ENCODE data around the gene QPRT.

- TF ChIP-seq, protein P1, sequence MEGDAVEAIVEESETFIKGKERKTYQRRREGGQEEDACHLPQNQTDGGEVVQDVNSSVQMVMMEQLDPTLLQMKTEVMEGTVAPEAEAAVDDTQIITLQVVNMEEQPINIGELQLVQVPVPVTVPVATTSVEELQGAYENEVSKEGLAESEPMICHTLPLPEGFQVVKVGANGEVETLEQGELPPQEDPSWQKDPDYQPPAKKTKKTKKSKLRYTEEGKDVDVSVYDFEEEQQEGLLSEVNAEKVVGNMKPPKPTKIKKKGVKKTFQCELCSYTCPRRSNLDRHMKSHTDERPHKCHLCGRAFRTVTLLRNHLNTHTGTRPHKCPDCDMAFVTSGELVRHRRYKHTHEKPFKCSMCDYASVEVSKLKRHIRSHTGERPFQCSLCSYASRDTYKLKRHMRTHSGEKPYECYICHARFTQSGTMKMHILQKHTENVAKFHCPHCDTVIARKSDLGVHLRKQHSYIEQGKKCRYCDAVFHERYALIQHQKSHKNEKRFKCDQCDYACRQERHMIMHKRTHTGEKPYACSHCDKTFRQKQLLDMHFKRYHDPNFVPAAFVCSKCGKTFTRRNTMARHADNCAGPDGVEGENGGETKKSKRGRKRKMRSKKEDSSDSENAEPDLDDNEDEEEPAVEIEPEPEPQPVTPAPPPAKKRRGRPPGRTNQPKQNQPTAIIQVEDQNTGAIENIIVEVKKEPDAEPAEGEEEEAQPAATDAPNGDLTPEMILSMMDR (IDR thresholded peaks at IDR 0.05; ENCODE audit: low read depth, low read length): peak; percentile 25
- TF ChIP-seq POLR2A (IDR thresholded peaks at IDR 0.05; ENCODE audit: extremely low read depth, insufficient read length): peak; percentile 41
- TF ChIP-seq MAX (IDR thresholded peaks at IDR 0.05; ENCODE audit: low read depth, low read length): peak; percentile 79
- TF ChIP-seq MYC (IDR thresholded peaks at IDR 0.05; ENCODE audit: low read depth, low read length): peak; percentile 64
These were observed 14.7 kb upstream of the QPRT start for GRCh38 chr16:29664091-29664921.

All from NB4 (cell line).